ENCODE data around the gene MAGI2. TPM values are rescaled to one million over a fixed set of nuclear protein-coding genes. Genes with fewer than 3 reads are reported as not detected.

Gene MAGI2
- total RNA-seq, 2 experiments from 2014 or later: 0.17 TPM

DNA sequence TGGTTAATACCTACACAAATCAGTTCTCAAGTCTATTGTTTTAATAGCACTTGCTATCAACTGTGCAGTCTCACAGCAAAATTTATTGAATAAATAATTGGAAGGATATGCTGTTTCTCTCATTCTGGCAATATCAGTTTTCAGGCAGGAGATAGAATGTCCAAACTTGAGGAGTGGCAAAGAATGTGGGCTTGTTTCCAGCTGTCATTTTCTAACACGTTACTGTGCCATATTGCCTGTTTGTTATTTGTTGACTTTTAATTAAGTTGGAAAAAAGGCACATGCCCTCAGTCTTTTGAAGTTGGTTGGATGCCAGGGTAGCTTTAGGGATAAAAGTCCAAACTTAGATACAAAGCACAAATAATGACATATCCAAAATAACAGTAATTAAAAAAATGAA is 52.2 kb downstream of the MAGI2 start:
- ChIA-PET CTCF (no interaction called here), POLR2A (no interaction called here)
- DNase-seq: no peak
- Mint-ChIP-seq H3K27me3 (no peaks in the 10 kb centered on the region), H3K36me3 (no peaks in the 10 kb centered on the region), H3K4me3 (no peak overlapping the region), H3K27ac (no peak overlapping the region), H3K4me1 (ENCODE audit: low read depth) (no peaks in the 10 kb centered on the region), H3K9me3 (no peaks in the 10 kb centered on the region)
- intact Hi-C loops (cut with micrococcal nuclease): no loop called here

DNA sequence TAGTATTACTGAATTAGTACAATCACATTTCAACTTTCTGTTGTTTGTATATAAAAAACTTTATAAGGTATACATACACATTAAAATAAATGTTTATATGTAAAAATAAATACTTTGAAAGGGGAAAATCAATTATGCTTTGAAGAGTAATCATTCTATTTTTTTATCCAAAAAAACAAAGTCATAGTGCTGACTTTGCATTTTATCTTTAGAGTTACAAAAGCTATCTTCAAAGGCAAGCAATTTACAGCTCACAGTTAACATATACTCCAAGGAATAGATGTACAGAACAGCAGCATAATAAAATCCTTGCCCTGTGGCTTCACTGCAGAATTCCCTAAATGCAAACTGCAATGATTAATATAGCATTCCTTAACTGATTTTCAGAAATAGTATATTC is 53.2 kb downstream of the MAGI2 start:
- Mint-ChIP-seq H3K9me3 (no peaks in the 10 kb centered on the region), H3K27ac (no peak overlapping the region), H3K36me3 (no peaks in the 10 kb centered on the region), H3K4me1 (ENCODE audit: low read depth) (no peaks in the 10 kb centered on the region), H3K4me3 (no peak overlapping the region), H3K27me3 (no peaks in the 10 kb centered on the region)
- intact Hi-C loops (cut with micrococcal nuclease): no loop called here
- ChIA-PET POLR2A (no interaction called here), CTCF (no interaction called here)
- no peak for DNase-seq

DNA sequence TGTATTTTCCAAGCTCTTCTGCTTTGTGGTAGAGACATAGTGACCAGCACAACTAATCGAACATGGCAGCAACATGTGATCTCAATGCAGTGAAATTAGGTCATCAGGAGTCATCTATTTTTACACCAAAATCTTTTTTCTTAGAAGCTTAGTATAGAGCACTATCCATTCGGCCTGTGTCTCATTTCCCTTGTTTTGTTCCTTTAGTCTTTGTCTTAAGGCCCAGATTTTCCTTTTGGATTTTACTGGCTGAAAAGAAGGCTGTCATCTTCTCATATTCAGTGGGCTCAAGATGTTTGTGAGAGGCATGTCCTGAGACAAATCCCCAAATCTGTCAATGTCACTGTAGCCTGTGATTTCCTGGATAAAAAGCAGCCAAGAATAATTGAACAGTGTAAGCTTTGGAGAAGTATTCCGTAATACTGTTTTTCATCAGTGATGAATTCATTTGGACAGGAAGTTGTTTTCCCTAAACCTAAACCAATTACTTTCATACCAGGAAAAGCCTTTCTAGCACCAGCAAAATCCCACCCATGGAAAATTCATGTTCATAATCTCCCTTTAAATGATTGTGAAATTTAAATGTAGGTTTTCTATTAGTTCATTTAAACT is 55.2 kb downstream of the MAGI2 start:
- H3K27ac Mint-ChIP-seq: no peak overlapping the region
- peaks cover 3% of the 10 kb centered on the region for H3K9me3 Mint-ChIP-seq
- H3K27me3 Mint-ChIP-seq: no peaks in the 10 kb centered on the region
- ChIA-PET CTCF (no interaction called here), POLR2A (no interaction called here)
- H3K36me3 Mint-ChIP-seq: no peaks in the 10 kb centered on the region
- intact Hi-C loops (cut with micrococcal nuclease): no loop called here
- DNase-seq: no peak
- H3K4me1 Mint-ChIP-seq (ENCODE audit: low read depth): no peaks in the 10 kb centered on the region
- H3K4me3 Mint-ChIP-seq: no peak overlapping the region

DNA sequence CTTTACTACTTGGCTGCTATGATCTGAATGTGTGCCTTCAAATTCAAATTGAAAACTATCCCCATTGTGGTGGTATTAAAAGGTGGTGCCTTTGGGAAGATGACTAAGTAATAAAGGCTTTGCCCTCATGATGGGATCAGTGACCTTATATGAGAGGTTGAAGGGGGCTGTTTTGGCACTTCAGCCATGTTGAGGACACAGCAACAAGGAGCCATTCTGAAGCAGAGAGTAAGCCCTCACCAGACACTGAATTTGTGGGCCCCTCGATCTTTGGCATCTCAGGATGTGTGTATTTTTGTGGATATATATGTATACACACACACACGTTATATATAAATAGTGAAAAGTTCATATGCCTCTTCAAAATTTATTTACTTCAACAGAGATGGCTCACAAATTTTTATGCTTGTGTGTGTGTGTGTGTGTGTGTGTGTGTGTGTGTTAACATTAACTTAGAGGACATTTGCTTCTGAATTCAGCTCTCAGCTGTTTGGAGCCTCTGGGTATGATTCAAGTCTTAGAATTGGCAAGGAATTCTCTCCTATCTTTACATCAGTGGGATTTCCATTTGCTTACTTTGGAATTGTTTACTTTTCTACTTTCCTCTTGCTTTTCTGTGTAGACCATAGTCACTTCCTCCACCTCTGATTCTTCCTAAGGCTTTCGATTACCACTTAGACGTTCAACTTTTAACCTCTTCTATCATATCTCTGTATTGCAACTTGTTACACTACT is 66.6 kb downstream of the MAGI2 start:
- Mint-ChIP-seq H3K27me3 (no peaks in the 10 kb centered on the region), H3K36me3 (no peaks in the 10 kb centered on the region), H3K4me3 (no peak overlapping the region), H3K27ac (no peak overlapping the region), H3K4me1 (ENCODE audit: low read depth) (no peaks in the 10 kb centered on the region), H3K9me3 (peaks cover 3% of the 10 kb centered on the region)
- intact Hi-C loops (cut with micrococcal nuclease): loop anchor here (5.0 kb wide), 1 partner anchor 290 kb away; no protein-coding TSS in a partner anchor
- ChIA-PET CTCF (no interaction called here), POLR2A (no interaction called here)
- no peak for DNase-seq

DNA sequence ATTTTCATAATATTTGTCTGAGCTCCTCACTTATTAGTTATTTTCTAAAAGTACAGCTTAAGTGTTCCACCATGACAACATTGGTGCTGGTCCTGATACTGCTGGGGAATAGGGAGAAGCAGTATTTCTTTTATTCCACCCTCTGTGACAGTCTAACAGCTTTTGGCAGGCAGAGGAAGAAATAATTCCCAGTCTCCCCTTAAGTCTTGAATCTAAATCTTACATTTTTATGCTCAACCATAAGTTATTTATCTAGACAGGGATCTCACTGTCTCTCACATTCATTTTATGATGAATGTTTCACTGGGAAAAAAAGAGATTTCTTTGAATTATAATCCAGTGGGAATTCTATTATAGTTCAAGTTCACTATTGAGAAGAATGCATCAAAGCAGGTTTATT is 71.5 kb downstream of the MAGI2 start:
- no peaks in the 10 kb centered on the region for H3K36me3 Mint-ChIP-seq
- POLR2A ChIA-PET: no interaction called here
- no peak overlapping the region for H3K4me3 Mint-ChIP-seq
- no peak for DNase-seq
- no peak overlapping the region for H3K27ac Mint-ChIP-seq
- no peaks in the 10 kb centered on the region for H3K4me1 Mint-ChIP-seq (ENCODE audit: low read depth)
- peaks cover 8% of the 10 kb centered on the region for H3K9me3 Mint-ChIP-seq
- intact Hi-C loops (cut with micrococcal nuclease): no loop called here
- CTCF ChIA-PET: no interaction called here
- no peaks in the 10 kb centered on the region for H3K27me3 Mint-ChIP-seq

DNA sequence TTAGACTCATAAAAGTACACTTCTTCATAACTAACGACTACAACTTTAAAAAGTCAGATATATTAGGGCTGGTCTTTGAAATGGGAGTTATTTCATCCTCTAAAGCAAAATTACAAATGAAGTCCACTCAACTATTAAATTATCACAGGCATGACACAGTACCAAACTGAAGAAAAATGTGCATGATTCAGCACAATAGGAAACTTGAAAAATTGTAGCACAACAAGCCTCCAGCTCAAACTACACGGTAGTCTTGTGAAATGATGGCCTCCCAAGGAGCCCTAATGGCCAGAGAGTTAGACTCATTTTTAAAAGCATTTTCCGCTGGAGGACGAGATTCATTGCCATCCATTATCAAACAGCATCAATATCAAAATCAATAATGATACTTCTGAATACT is 76.4 kb downstream of the MAGI2 start:
- Mint-ChIP-seq H3K4me3 (no peak overlapping the region), H3K9me3 (peaks cover 13% of the 10 kb centered on the region), H3K27me3 (no peaks in the 10 kb centered on the region), H3K36me3 (no peaks in the 10 kb centered on the region), H3K27ac (no peak overlapping the region), H3K4me1 (ENCODE audit: low read depth) (no peaks in the 10 kb centered on the region)
- intact Hi-C loops (cut with micrococcal nuclease): no loop called here
- ChIA-PET POLR2A (no interaction called here), CTCF (no interaction called here)
- no peak for DNase-seq

DNA sequence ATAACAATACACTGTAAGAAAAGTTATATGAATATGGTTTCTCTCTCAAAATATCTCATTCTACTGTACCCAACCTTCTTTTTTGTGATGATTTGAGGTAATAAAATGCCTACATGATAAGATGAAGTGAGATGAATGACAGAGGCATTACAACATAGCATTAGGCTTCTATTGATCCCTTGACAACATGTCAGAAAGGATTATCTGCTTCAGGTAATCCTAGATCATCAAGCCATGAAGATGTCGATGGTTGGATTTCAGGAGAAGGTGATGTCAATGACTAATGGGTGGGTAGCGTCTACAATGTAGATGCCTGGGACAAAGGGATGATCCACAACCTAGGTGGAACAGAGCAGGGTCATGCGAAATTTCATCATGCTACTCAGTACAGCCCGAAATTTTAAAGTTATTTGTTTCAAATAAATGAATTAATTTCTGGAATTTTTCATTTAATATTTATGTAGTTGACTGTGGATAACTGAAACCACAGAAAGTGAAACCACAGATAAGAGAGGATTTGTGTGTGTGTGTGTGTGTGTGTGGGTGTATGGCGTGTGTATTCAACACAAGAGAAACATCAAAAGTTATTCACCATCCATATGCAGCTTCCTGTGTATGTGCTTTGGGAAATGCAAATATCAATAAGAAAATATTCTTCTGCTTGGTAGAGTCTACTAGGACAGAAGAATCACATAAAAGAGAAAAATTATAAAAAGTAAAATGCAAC is 77.0 kb downstream of the MAGI2 start:
- ChIA-PET CTCF (no interaction called here), POLR2A (no interaction called here)
- Mint-ChIP-seq H3K36me3 (no peaks in the 10 kb centered on the region), H3K4me3 (no peak overlapping the region), H3K27ac (no peak overlapping the region), H3K9me3 (peaks cover 13% of the 10 kb centered on the region), H3K4me1 (ENCODE audit: low read depth) (no peaks in the 10 kb centered on the region), H3K27me3 (no peaks in the 10 kb centered on the region)
- intact Hi-C loops (cut with micrococcal nuclease): no loop called here
- DNase-seq: no peak

DNA sequence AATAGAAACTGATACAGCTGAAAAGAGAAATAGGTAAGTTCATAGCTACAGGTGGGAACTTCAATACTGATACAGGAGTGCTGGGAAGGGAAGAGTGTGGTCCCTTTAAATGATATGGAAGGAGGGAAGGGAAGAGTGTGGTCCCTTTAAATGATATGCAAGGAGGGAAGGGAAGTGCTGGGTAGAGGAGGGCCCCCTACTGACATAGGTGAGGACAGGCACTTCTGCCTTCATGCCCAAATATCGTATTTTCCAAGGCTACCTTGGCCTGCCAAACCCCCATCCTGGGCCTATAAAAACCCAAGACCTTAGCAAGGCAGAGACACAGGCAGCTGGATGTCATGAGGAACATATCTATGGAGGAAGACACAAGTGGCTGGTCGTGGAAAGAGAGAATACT is 92.3 kb downstream of the MAGI2 start:
- H3K36me3 Mint-ChIP-seq: no peaks in the 10 kb centered on the region
- no peak for DNase-seq
- H3K4me3 Mint-ChIP-seq: no peak overlapping the region
- H3K27me3 Mint-ChIP-seq: no peaks in the 10 kb centered on the region
- no peaks in the 10 kb centered on the region for H3K4me1 Mint-ChIP-seq (ENCODE audit: low read depth)
- H3K9me3 Mint-ChIP-seq: peaks cover 4% of the 10 kb centered on the region
- intact Hi-C loops (cut with micrococcal nuclease): no loop called here
- ChIA-PET POLR2A (no interaction called here), CTCF (no interaction called here)
- H3K27ac Mint-ChIP-seq: no peak overlapping the region

DNA sequence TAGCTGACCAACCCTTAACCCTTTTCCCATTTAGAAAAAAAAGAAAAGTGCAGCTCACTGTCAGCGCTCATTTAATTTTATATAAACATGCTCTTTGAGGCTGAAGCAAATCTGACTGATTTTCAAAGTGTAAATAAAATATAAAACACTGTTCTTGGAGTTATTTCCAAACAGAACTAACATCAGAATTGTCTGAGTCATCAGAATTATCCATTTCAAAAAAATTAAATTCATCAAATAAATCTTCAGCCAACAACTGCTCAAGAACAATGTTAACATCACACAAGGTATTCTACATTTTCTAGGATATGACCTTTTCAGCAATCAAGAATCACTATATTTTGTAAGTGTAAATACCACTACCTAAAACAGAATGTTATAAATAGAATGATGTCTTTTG is 93.6 kb downstream of the MAGI2 start:
- POLR2A ChIA-PET: no interaction called here
- Mint-ChIP-seq H3K27me3 (no peaks in the 10 kb centered on the region), H3K36me3 (no peaks in the 10 kb centered on the region), H3K9me3 (peaks cover 7% of the 10 kb centered on the region), H3K27ac (no peak overlapping the region), H3K4me1 (ENCODE audit: low read depth) (no peaks in the 10 kb centered on the region), H3K4me3 (no peak overlapping the region)
- no peak for DNase-seq
- CTCF ChIA-PET: no interaction called here
- intact Hi-C loops (cut with micrococcal nuclease): no loop called here

DNA sequence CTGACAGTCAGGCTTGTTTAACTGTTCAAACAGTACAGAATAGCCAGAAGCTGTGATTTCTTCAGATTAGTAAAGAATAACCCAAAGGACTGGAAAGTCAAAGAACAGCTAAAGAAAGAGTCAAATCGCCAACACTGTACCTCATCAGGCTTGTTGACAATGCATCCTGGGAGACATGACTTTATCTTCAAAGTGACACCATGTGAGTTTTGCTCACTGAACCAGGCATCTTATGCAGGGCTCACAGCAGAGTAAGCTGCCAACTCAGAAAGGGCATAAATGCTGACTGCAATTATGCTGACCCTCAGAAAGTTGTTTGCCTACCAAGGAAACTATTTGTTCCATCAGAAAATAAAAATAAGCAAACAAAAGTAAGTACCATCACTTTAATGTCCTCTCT is 96.4 kb downstream of the MAGI2 start:
- Mint-ChIP-seq H3K4me1 (ENCODE audit: low read depth) (no peaks in the 10 kb centered on the region), H3K4me3 (no peak overlapping the region), H3K36me3 (no peaks in the 10 kb centered on the region), H3K27me3 (no peaks in the 10 kb centered on the region), H3K27ac (no peak overlapping the region), H3K9me3 (peaks cover 6% of the 10 kb centered on the region)
- intact Hi-C loops (cut with micrococcal nuclease): no loop called here
- CTCF ChIA-PET: no interaction called here
- DNase-seq: no peak
- POLR2A ChIA-PET: no interaction called here

DNA sequence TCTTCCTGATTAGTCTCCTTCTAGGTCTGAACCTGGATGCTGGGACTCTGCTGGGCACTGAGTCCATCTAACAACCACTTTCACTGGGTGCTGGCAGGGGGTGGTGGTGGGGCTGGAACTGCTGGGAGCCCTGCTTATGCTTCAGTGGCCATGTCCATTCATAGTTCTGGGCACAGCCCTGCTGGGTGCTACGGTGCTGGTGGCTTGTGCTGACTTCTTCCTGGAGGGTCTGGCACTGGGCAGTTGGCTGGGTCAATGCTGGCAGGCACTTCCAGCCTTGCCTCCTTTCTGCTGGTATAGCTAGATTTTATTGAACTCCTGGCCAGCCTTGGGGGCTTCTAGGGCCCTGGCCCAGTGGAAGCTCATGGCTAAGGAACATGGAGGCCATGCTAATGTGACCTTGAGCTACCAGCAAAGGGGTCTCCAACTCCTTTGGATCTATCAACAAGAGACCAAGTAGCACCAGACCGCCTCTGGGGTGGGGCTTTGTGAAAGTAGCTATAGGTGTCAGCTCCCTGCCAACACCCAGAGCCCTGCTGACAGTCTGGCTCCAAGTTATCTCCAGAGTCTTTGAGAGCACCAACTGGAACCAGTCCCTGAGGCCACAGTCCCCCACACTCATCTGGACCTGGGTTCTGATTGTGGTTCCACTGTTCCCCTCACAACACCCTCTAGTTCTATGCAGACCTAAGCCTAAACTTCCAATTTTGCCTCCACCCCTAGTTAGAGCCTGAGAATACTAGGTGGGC is 99.6 kb downstream of the MAGI2 start:
- ChIA-PET CTCF (no interaction called here), POLR2A (no interaction called here)
- Mint-ChIP-seq H3K27ac (no peak overlapping the region), H3K4me3 (no peak overlapping the region), H3K27me3 (no peaks in the 10 kb centered on the region), H3K36me3 (no peaks in the 10 kb centered on the region), H3K4me1 (ENCODE audit: low read depth) (no peaks in the 10 kb centered on the region), H3K9me3 (peaks cover 6% of the 10 kb centered on the region)
- DNase-seq: no peak
- intact Hi-C loops (cut with micrococcal nuclease): no loop called here

DNA sequence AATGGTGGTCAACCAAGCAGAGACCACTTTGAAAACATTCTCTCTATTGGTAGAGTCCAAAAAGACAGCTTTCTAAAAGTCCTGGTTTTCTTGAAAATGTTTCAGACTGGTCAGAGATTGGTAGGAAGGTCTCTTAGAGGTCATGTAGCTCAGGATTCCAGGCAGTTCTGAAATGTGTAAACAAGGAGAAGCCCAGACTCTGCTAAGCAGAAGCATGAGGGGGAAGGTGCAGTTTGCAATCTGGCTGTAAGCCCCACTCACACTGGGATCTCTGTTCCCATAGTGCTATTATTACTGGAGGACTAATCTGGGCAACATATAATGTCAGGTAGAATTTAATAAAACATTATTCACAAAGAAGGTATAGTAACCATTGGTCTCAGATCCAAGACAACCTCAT is 101.1 kb downstream of the MAGI2 start:
- no peak for DNase-seq
- no peak overlapping the region for H3K4me3 Mint-ChIP-seq
- POLR2A ChIA-PET: no interaction called here
- CTCF ChIA-PET: no interaction called here
- H3K36me3 Mint-ChIP-seq: no peaks in the 10 kb centered on the region
- intact Hi-C loops (cut with micrococcal nuclease): no loop called here
- H3K9me3 Mint-ChIP-seq: peaks cover 3% of the 10 kb centered on the region
- no peaks in the 10 kb centered on the region for H3K4me1 Mint-ChIP-seq (ENCODE audit: low read depth)
- no peaks in the 10 kb centered on the region for H3K27me3 Mint-ChIP-seq
- H3K27ac Mint-ChIP-seq: no peak overlapping the region
